SK-N-SH (cell line): Measurements from ENCODE around the gene IFNGR1. TPM values are rescaled to one million over a fixed set of nuclear protein-coding genes. Genes with fewer than 3 reads are reported as not detected.

Source experiments
- CTCF ChIA-PET: fragments of 300-600, 350-600 bp; formaldehyde crosslinking; extraction: SDS; loops from one replicate; lab custom pipeline; 2021; lab: Yijun Ruan, JAX
- POLR2A ChIA-PET: fragments of 350-600 bp; sonication (Branson Sonifier 250); formaldehyde crosslinking; extraction: SDS; loops from one replicate; lab custom pipeline; 2020; ENCODE audit warnings: antibody characterized with exemption, inconsistent platforms; lab: Yijun Ruan, JAX
- DNase-seq: peaks from one replicate; pipeline ENCODE4 v3.0.0; 2012
- H2AFZ ChIP-seq: fragments of 200-600 bp; sonication (generic); 2 replicates; pipeline ENCODE4 v1.8.1; 2016; ENCODE audit warnings: antibody characterized with exemption, mild to moderate bottlenecking, low read depth
- H3F3A ChIP-seq: fragments of 200-600 bp; sonication (generic); replicated peaks from 2 replicates; pipeline ENCODE3; 2016; ENCODE audit warnings: antibody characterized with exemption, mild to moderate bottlenecking; ENCODE audit not compliant: insufficient read depth
- H3K27ac ChIP-seq, 2 experiments: fragments of 200-500 bp in 1 of 2; fragments of 200-600 bp in 1 of 2; sonication (Bioruptor generic) in 1 of 2; sonication (generic), shearing (Covaris generic) in 1 of 2; 2 replicates each; pipeline versions ENCODE4 v1.5.1 to v1.6.1; 2014 to 2016; ENCODE audit warnings: low read depth in 2 of 2, inconsistent platforms in 1 of 2, low read length in 1 of 2, mild to moderate bottlenecking in 1 of 2, mixed read lengths in 1 of 2
- H3K27me3 ChIP-seq: fragments of 200-600 bp; sonication (generic), shearing (Covaris generic); 2 replicates; pipeline ENCODE4 v1.6.1; 2016; ENCODE audit warnings: mixed run types; ENCODE audit not compliant: insufficient read depth
- H3K36me3 ChIP-seq, 2 experiments: fragments of 200-500 bp in 1 of 2; fragments of 200-600 bp in 1 of 2; sonication (Bioruptor generic) in 1 of 2; sonication (generic) in 1 of 2; replicated peaks in 1 of 2; 2 replicates each; pipeline versions ENCODE3 to v1.5.1; 2014 to 2016; ENCODE audit warnings: low read length in 1 of 2, mild to moderate bottlenecking in 1 of 2; ENCODE audit not compliant: insufficient read depth in 2 of 2, control insufficient read depth in 1 of 2
- H3K4me1 ChIP-seq, 2 experiments: fragments of 200-500 bp in 1 of 2; fragments of 200-600 bp in 1 of 2; sonication (Bioruptor generic) in 1 of 2; sonication (generic), shearing (Covaris generic) in 1 of 2; 2 replicates each; pipeline versions ENCODE4 v1.5.1 to v1.6.1; 2014 to 2016; ENCODE audit warnings: low read depth in 1 of 2, low read length in 1 of 2, mixed run types in 1 of 2; ENCODE audit not compliant: insufficient read depth in 2 of 2, control insufficient read depth in 1 of 2
- H3K4me2 ChIP-seq: fragments of 200-600 bp; sonication (generic), shearing (Covaris generic); 2 replicates; pipeline ENCODE4 v1.6.1; 2017; ENCODE audit warnings: mixed run types
- H3K4me3 ChIP-seq, 2 experiments: fragments of 200-500 bp in 1 of 2; fragments of 200-600 bp in 1 of 2; sonication (Bioruptor generic) in 1 of 2; sonication (generic), shearing (Covaris generic) in 1 of 2; 2 replicates each; pipeline versions ENCODE4 v1.5.1 to v1.8.1; 2014 to 2016; ENCODE audit warnings: low read depth in 2 of 2, inconsistent platforms in 1 of 2, low read length in 1 of 2, mild to moderate bottlenecking in 1 of 2, mixed read lengths in 1 of 2, moderate library complexity in 1 of 2
- H3K79me2 ChIP-seq: fragments of 200-600 bp; sonication (generic); 2 replicates; pipeline ENCODE4 v1.8.1; 2017; ENCODE audit warnings: mild to moderate bottlenecking; ENCODE audit not compliant: insufficient read depth
- H3K9ac ChIP-seq: fragments of 200-600 bp; sonication (generic); 2 replicates; pipeline ENCODE4 v1.6.1; 2017; ENCODE audit warnings: mixed run types
- H3K9me2 ChIP-seq: fragments of 200-600 bp; sonication (generic); 2 replicates; pipeline ENCODE4 v1.6.1; 2017; ENCODE audit warnings: mixed run types
- H3K9me3 ChIP-seq: fragments of 200-600 bp; sonication (generic); 2 replicates; pipeline ENCODE4 v1.6.1; 2017; ENCODE audit warnings: mixed run types, mild to moderate bottlenecking, moderate library complexity
- H4K20me1 ChIP-seq: fragments of 200-600 bp; sonication (generic); 2 replicates; pipeline ENCODE4 v1.6.1; 2017; ENCODE audit warnings: mild to moderate bottlenecking, mixed run types; ENCODE audit not compliant: insufficient read depth
- FOSL2 ChIP-seq: IDR thresholded peaks from 2 replicates; pipeline ENCODE4 v1.4.0; 2012; ENCODE audit warnings: low read depth, mild to moderate bottlenecking, moderate library complexity, borderline replicate concordance
- FOXJ3 ChIP-seq: sonication (generic); formaldehyde crosslinking; IDR thresholded peaks from 2 replicates; pipeline ENCODE4 v1.5.1; 2020; ENCODE audit warnings: mild to moderate bottlenecking, missing genetic modification reagents
- GATA2 ChIP-seq: sonication (generic); formaldehyde crosslinking; IDR thresholded peaks from 2 replicates; pipeline ENCODE4 v1.5.0; 2020; ENCODE audit warnings: mild to moderate bottlenecking, missing genetic modification reagents
- IRF3 ChIP-seq: fragments of 150-350 bp; IDR thresholded peaks from 2 replicates; pipeline ENCODE4 v1.6.1; 2016; ENCODE audit warnings: mild to moderate bottlenecking, low read depth, low read length
- JUND ChIP-seq: IDR thresholded peaks from 2 replicates; pipeline ENCODE4 v1.4.0; 2012
- MEF2A ChIP-seq: IDR thresholded peaks from 2 replicates; pipeline ENCODE4 v1.4.0; 2012; ENCODE audit warnings: low read depth, borderline replicate concordance
- MXI1 ChIP-seq: IDR thresholded peaks from 2 replicates; pipeline ENCODE4 v1.6.1; 2012; ENCODE audit warnings: mild to moderate bottlenecking, low read depth, low read length, improper control_type of control experiment
- POLR2AphosphoS5 ChIP-seq: IDR thresholded peaks from 2 replicates; pipeline ENCODE4 v1.6.1; 2012; ENCODE audit warnings: low read depth, low read length
- RAD21 ChIP-seq: IDR thresholded peaks from 2 replicates; pipeline ENCODE4 v1.6.1; 2012; ENCODE audit warnings: mild to moderate bottlenecking, low read length
- RCOR1 ChIP-seq: fragments of 150-350 bp; IDR thresholded peaks from 2 replicates; pipeline ENCODE4 v1.6.1; 2017; ENCODE audit warnings: antibody characterized with exemption, low read length
- RFX5 ChIP-seq: IDR thresholded peaks from 2 replicates; pipeline ENCODE4 v1.6.1; 2012; ENCODE audit warnings: mild to moderate bottlenecking, improper control_type of control experiment, low read length
- RXRA ChIP-seq: IDR thresholded peaks from 2 replicates; pipeline ENCODE4 v1.4.0; 2012; ENCODE audit warnings: low read depth, mild to moderate bottlenecking, borderline replicate concordance
- SIN3A ChIP-seq: IDR thresholded peaks from 2 replicates; pipeline ENCODE4 v1.6.1; 2012; ENCODE audit warnings: low read depth, mild to moderate bottlenecking, low read length, moderate library complexity, borderline replicate concordance
- SMC3 ChIP-seq: IDR thresholded peaks from 2 replicates; pipeline ENCODE4 v1.6.1; 2012; ENCODE audit warnings: low read depth, low read length, improper control_type of control experiment
- TCF12 ChIP-seq: IDR thresholded peaks from 2 replicates; pipeline ENCODE4 v1.4.0; 2012
- USF1 ChIP-seq: IDR thresholded peaks from 2 replicates; pipeline ENCODE4 v1.4.0; 2012; ENCODE audit warnings: low read depth, borderline replicate concordance
- USF2 ChIP-seq: fragments of 150-350 bp; IDR thresholded peaks from 2 replicates; pipeline ENCODE4 v1.6.1; 2017; ENCODE audit warnings: antibody characterized with exemption, low read length, low read depth, borderline replicate concordance
- WGBS: methylation state at CpG from one replicate; pipeline ENCODE4 v1.1.6; 2017; ENCODE audit warnings: low lambda C conversion rate; 5-methylcytosine and 5-hydroxymethylcytosine counted together
- polyA plus RNA-seq, 3 experiments: library from polyadenylated mRNA; depleted of rRNA; stranded (reverse); fragments of >200 nt; gene quantifications; 2 replicates each; pipeline ENCODE4 v1.2.3, GENCODE V29; 2012

Gene IFNGR1
- polyA plus RNA-seq, 1 of the 3 experiments (the other 2 are of a cell fraction), result 11.5 TPM

DNA sequence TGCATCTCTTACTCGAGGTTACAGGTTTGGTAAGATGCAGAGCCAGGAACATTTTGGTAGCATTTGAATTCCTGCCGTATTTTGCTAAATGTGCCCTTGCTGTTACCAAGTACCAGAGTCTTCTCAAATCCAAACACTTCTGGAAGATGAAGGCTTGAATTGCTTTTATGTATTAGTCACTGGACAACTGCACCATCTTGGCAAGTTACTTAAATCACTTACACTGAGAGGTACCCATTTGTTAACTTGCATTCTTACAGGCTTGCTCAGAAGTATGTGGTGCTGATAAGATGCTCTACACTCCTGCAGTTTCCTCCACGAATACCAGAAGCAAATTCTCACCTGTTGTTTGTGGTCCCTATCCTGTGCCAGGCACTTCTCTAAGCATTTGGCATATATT is 58.4 kb downstream of the IFNGR1 start:
- POLR2A ChIA-PET, result no interaction called here
- TF ChIP-seq JUND (no peak), SMC3 (no peak), FOXJ3 (no peak), IRF3 (no peak)
- Histone ChIP-seq H3F3A (no peaks in the 10 kb centered on the region), H3K9me2 (no peaks in the 10 kb centered on the region), H2AFZ (no peak overlapping the region), H3K4me2 (no peak overlapping the region), H3K9ac (no peak overlapping the region), H4K20me1 (no peaks in the 10 kb centered on the region), H3K4me3 (no peak overlapping the region), H3K27me3 (no peaks in the 10 kb centered on the region), H3K79me2 (no peaks in the 10 kb centered on the region), H3K4me1 (no peaks in the 10 kb centered on the region), H3K27ac (no peak overlapping the region), H3K36me3 (no peaks in the 10 kb centered on the region), H3K9me3 (no peaks in the 10 kb centered on the region)
- CTCF ChIA-PET, result no interaction called here
- no peak for DNase-seq
- whole genome bisulfite sequencing, result 20% methylated on average over 3 of the region's 3 CpGs

- no peak overlapping the region for H3K27ac ChIP-seq
- H2AFZ ChIP-seq, result no peak overlapping the region
- H3K9me2 ChIP-seq, result no peaks in the 10 kb centered on the region
- H3K79me2 ChIP-seq, result no peaks in the 10 kb centered on the region
- ChIA-PET POLR2A (no interaction called here), CTCF (interaction anchor here (1.1 kb wide), 1 partner anchor 28 kb away, joined by 3 read pairs; no protein-coding TSS in a partner anchor)
- H3K4me2 ChIP-seq, result no peak overlapping the region
- no peaks in the 10 kb centered on the region for H4K20me1 ChIP-seq
- H3K9me3 ChIP-seq, result no peaks in the 10 kb centered on the region
- H3K36me3 ChIP-seq, result no peaks in the 10 kb centered on the region
- DNase-seq, result no peak
- H3K4me1 ChIP-seq, result no peaks in the 10 kb centered on the region
- no peaks in the 10 kb centered on the region for H3K27me3 ChIP-seq
- no peak overlapping the region for H3K4me3 ChIP-seq
- no peaks in the 10 kb centered on the region for H3F3A ChIP-seq
- no peak for TF ChIP-seq SIN3A
- TF ChIP-seq FOSL2, result no peak
- no peak for TF ChIP-seq TCF12
- TF ChIP-seq, all 33 proteins: peak for 0
- no peak overlapping the region for H3K9ac ChIP-seq
These were observed 59.3 kb downstream of the IFNGR1 start for GRCh38 chr6:137159912-137160311.

DNA sequence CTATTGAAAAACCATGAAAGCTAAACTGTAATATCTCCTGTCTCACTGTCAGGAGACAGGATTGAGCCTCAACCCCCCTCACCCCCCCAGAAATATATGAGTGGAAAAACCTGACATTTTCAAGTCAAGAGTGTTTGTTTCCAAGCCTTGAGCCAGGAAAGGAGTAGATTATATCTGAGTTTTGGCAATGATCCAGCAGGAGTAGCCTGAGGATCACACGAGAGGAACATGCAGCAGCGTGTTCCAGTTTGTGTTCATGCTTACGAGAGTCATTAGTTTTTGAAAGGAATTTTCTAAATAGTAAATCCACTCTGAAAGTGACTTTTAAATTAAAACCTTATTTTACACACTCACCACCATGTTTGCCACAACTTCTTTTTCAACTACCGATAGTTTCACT is 61.6 kb downstream of the IFNGR1 start:
- H4K20me1 ChIP-seq, result no peaks in the 10 kb centered on the region
- no peak overlapping the region for H3K9ac ChIP-seq
- ChIA-PET POLR2A (no interaction called here), CTCF (interaction anchor here (1.4 kb wide), 1 partner anchor 27 kb away, joined by 3 read pairs; no protein-coding TSS in a partner anchor)
- H3K27ac ChIP-seq, result no peak overlapping the region
- H3K27me3 ChIP-seq, result no peaks in the 10 kb centered on the region
- no peak overlapping the region for H3K4me3 ChIP-seq
- H3K9me3 ChIP-seq, result no peaks in the 10 kb centered on the region
- H2AFZ ChIP-seq, result no peak overlapping the region
- H3K4me2 ChIP-seq, result no peak overlapping the region
- peak; percentile 5 for DNase-seq
- H3K79me2 ChIP-seq, result no peaks in the 10 kb centered on the region
- H3K36me3 ChIP-seq, result no peaks in the 10 kb centered on the region
- WGBS, result 53% methylated on average over 4 of the region's 4 CpGs
- H3K4me1 ChIP-seq, result no peaks in the 10 kb centered on the region
- no peaks in the 10 kb centered on the region for H3K9me2 ChIP-seq
- no peaks in the 10 kb centered on the region for H3F3A ChIP-seq
- TF ChIP-seq RFX5 (no peak), GATA2 (CRISPR knock-in tag) (no peak), SIN3A (no peak), MEF2A (no peak), MXI1 (no peak), POLR2AphosphoS5 (no peak), RCOR1 (no peak), USF1 (no peak), RAD21 (no peak), USF2 (no peak), RXRA (no peak), FOSL2 (no peak)
